Activated CD4-positive, alpha-beta T cell treated with anti-CD3 and anti-CD28 coated beads, Interleukin-2, amount 50 U/mL, for 16 hours (primary cell): ENCODE results near the gene ALK.

Source experiments
- DNase-seq: peaks from one replicate; pipeline ENCODE4 v3.0.0-alpha.2; 2020

The ALK gene

GRCh38 chr2:29388071-29388470, 533.3 kb downstream of the ALK start:
- no peak for DNase-seq

- DNase-seq, result no peak
These were observed 538.9 kb downstream of the ALK start for GRCh38 chr2:29382486-29382885.

- DNase-seq, result no peak
These were observed 543.6 kb downstream of the ALK start for GRCh38 chr2:29377788-29378187.

GRCh38 chr2:29376541-29376940, 544.8 kb downstream of the ALK start:
- no peak for DNase-seq

- no peak for DNase-seq
These were observed 545.5 kb downstream of the ALK start for GRCh38 chr2:29375843-29376242.

- DNase-seq, result no peak
These were observed 546.6 kb downstream of the ALK start for GRCh38 chr2:29374823-29375222.

GRCh38 chr2:29373870-29374269, 547.5 kb downstream of the ALK start:
- no peak for DNase-seq

GRCh38 chr2:29372185-29372584, 549.2 kb downstream of the ALK start:
- DNase-seq, result no peak

GRCh38 chr2:29370581-29371125, 550.7 kb downstream of the ALK start:
- no peak for DNase-seq

- DNase-seq, result no peak
These were observed 551.2 kb downstream of the ALK start for GRCh38 chr2:29370173-29370572.

GRCh38 chr2:29368659-29369040, 552.7 kb downstream of the ALK start:
- no peak for DNase-seq

- no peak for DNase-seq
These were observed 553.3 kb downstream of the ALK start for GRCh38 chr2:29367986-29368658.

- DNase-seq, result no peak
These were observed 558.3 kb downstream of the ALK start for GRCh38 chr2:29363111-29363510.

- no peak for DNase-seq
These were observed 560.2 kb downstream of the ALK start for GRCh38 chr2:29361231-29361630.

GRCh38 chr2:29360016-29360784, 561.2 kb downstream of the ALK start:
- no peak for DNase-seq

GRCh38 chr2:29353403-29353991, 567.9 kb downstream of the ALK start:
- DNase-seq, result no peak

- DNase-seq, result no peak
These were observed 569.3 kb downstream of the ALK start for GRCh38 chr2:29351916-29352591.

- DNase-seq, result no peak
These were observed 570.1 kb downstream of the ALK start for GRCh38 chr2:29351248-29351647.

- no peak for DNase-seq
These were observed 571.9 kb downstream of the ALK start for GRCh38 chr2:29349316-29350030.

- DNase-seq, result no peak
These were observed 573.5 kb downstream of the ALK start for GRCh38 chr2:29347774-29348461.

- DNase-seq, result no peak
These were observed 576.1 kb downstream of the ALK start for GRCh38 chr2:29345236-29345635.

- no peak for DNase-seq
These were observed 577.6 kb downstream of the ALK start for GRCh38 chr2:29343830-29344229.
